Measurements from ENCODE around the gene ADAMTS8. TPM values are rescaled to one million over a fixed set of nuclear protein-coding genes. Genes with fewer than 3 reads are reported as not detected.

The ADAMTS8 gene
- total RNA-seq, 4 donors from 2014 or later, result 0.38 to 0.56 TPM; not detected in 2

DNA sequence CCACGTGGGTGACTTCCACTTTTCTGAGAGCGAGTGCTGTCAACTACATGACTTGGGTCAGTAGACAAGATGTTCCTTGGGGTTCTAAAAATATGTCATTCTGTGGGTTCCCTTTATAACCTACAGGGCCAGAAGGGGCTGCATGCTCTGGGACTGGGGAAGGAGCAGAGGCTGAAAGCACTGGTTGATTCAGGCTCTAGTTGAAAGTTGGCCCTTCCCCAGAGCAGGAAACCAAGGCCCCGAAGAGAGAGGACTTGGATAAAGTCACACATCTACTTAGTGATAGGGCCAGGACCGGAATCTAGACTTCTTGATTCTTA, 30.0 kb upstream of the ADAMTS8 start:
- Histone ChIP-seq H3K36me3 (peaks cover 14 to 18% of the 10 kb centered on the region in 2 donors), H3K4me1 (peaks cover 26 to 29% of the 10 kb centered on the region in 2 donors), H3K27ac (no peak overlapping the region), H3K27me3 (no peaks in the 10 kb centered on the region), H3K4me3 (replicated peaks in 1 of 3) (no peak overlapping the region), H3K9me3 (no peaks in the 10 kb centered on the region)
- intact Hi-C loops (cut with DNase I), result loop anchor here (10.0 kb wide), 1 partner anchor 76 kb away; no protein-coding TSS in a partner anchor
- WGBS, 2 donors, result 85 to 90% methylated on average over 4 of the region's 4 CpGs
- no peak for DNase-seq
- TF ChIP-seq POLR2A (IDR thresholded peaks at IDR 0.05), result no peak
- TF ChIP-seq, protein P1, sequence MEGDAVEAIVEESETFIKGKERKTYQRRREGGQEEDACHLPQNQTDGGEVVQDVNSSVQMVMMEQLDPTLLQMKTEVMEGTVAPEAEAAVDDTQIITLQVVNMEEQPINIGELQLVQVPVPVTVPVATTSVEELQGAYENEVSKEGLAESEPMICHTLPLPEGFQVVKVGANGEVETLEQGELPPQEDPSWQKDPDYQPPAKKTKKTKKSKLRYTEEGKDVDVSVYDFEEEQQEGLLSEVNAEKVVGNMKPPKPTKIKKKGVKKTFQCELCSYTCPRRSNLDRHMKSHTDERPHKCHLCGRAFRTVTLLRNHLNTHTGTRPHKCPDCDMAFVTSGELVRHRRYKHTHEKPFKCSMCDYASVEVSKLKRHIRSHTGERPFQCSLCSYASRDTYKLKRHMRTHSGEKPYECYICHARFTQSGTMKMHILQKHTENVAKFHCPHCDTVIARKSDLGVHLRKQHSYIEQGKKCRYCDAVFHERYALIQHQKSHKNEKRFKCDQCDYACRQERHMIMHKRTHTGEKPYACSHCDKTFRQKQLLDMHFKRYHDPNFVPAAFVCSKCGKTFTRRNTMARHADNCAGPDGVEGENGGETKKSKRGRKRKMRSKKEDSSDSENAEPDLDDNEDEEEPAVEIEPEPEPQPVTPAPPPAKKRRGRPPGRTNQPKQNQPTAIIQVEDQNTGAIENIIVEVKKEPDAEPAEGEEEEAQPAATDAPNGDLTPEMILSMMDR (IDR thresholded peaks at IDR 0.05), result no peak

DNA sequence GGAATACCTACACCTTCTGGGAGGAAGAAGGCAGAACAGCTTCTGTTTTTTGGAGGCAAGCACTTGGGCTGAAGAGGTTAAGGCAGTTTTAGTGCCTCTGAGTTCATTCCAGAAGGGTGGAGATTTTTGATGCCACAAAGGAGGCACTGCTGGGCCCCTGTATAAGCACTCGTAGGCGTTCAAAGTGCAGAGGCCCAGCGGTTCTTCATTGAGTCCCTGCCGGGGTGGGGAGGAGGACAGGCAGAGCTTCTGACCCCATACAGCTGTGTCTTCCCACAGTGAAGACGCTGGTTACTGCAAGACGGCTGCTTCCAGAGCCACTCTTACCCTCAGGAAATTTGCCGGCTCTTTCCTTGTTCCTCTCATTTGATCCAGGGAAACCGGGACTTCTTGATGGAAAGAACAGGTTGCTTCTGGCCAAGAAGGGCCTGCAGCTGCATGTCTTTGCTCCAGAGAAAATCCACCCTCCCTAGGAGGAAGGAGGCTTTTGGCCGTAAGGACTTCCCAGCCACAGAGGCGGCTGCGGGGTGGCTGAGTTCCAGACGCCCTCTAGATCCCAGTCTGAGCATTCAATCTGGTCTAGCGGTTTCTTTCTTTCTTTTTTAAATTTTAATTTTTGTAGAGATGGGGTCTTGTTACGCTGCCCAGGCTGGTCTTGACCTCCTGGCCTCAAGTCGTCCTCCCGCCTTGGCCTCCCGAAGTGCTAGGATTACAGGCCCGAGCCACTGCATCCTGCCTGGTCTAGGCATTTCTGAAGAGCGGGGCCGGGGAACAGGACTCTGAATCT, 29.4 kb upstream of the ADAMTS8 start:
- DNase-seq, result no peak
- Histone ChIP-seq H3K9me3 (no peaks in the 10 kb centered on the region), H3K36me3 (peaks cover 9 to 13% of the 10 kb centered on the region in 2 donors), H3K4me1 (peaks cover 26 to 29% of the 10 kb centered on the region in 2 donors), H3K27ac (no peak overlapping the region), H3K4me3 (replicated peaks in 1 of 3) (no peak overlapping the region), H3K27me3 (no peaks in the 10 kb centered on the region)
- intact Hi-C loops (cut with DNase I), result loop anchor here (10.0 kb wide), 1 partner anchor 77 kb away; no protein-coding TSS in a partner anchor
- WGBS, 2 donors, result 73 to 81% methylated on average over 20 of the region's 20 CpGs
- TF ChIP-seq, protein P1 (IDR thresholded peaks at IDR 0.05), result no peak

DNA sequence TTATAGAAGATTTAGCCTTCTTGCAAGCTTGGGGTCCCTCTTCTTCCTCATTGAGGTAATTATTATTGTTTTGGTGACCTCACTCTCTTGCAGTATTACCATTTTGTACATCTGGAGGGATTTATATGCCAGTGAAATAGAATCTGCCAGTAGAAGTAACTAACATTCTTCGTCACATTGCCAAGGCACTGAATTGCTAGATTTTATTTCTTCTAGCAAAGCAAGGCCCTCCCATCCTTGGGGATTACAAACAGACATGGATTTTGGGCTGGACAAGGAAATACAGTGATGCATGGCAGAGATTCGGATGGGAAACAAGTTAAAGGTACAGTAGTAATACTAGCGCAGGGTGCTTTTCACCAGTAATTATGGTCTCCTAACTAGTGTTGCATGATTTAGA, 27.9 kb upstream of the ADAMTS8 start:
- intact Hi-C loops (cut with DNase I), result loop anchor here (10.0 kb wide), 1 partner anchor 79 kb away; no protein-coding TSS in a partner anchor
- Histone ChIP-seq H3K9me3 (no peaks in the 10 kb centered on the region), H3K36me3 (no peaks in the 10 kb centered on the region), H3K27me3 (no peaks in the 10 kb centered on the region), H3K4me1 (peaks cover 33 to 37% of the 10 kb centered on the region in 2 donors), H3K27ac (peak overlapping the region in 2 of 3 donors; percentile 44 to 62), H3K4me3 (replicated peaks in 1 of 3) (no peak overlapping the region)
- no peak for DNase-seq
- WGBS, 2 donors, result 79 to 93% methylated on average over 3 of the region's 3 CpGs
- TF ChIP-seq, protein P1 (IDR thresholded peaks at IDR 0.05), result no peak
- TF ChIP-seq POLR2A (IDR thresholded peaks at IDR 0.05), result no peak

DNA sequence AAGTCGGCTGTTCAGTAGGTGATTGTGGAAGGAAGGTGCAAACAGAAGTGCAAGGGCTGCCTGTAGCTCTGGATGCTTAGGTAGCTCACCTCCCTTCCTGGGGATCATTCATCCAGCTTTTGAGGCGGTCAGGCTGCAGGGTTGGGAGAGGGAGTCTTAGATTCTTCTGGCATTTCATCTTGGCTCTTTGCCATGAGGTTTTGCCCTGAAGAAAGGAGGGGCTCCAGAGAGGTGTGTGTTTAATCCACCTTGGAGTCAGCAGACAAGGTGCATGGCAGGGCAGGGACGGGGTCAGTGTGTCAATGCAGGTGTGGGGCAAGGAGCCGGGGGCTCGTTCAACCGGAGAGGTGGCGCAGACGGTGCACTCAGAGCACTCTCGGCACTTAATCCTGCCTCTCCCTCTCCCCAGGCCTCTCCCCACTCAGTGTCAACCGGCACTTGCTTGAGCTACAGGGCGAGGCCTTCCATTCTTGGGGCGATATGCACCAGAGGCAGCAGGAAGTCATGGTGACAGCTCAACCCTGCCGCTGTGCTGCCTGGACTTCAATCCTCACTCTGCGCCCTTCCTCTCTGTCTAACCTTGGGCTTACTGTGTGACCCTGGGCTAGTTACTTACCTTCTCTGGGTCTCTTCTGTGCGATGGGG, 27.2 kb upstream of the ADAMTS8 start:
- Histone ChIP-seq H3K27me3 (no peaks in the 10 kb centered on the region), H3K27ac (peak overlapping the region; percentile 44 to 76 (median 62)), H3K9me3 (no peaks in the 10 kb centered on the region), H3K4me1 (peaks cover 40 to 44% of the 10 kb centered on the region in 2 donors), H3K36me3 (no peaks in the 10 kb centered on the region), H3K4me3 (replicated peaks in 1 of 3) (no peak overlapping the region)
- DNase-seq, result peak; percentile 78 to 81
- intact Hi-C loops (cut with DNase I), result loop anchor here (10.0 kb wide), 1 partner anchor 79 kb away; no protein-coding TSS in a partner anchor
- WGBS, 2 donors, result 47 to 62% methylated on average over 11 to 15 of the region's 15 CpGs
- peak in 1 of 2 donors; percentile 12 for TF ChIP-seq POLR2A (IDR thresholded peaks at IDR 0.05)
- TF ChIP-seq, protein P1 (IDR thresholded peaks at IDR 0.05), result peak in 1 of 6 experiments; percentile 12

Data from thyroid gland (tissue), 4 donors.